Skeletal muscle tissue (tissue), 4 donors: ENCODE measurements around the gene NME2. TPM values are rescaled to one million over a fixed set of nuclear protein-coding genes. Genes with fewer than 3 reads are reported as not detected.

Source experiments
- H3K27ac ChIP-seq: one replicate; pipeline ENCODE4 v1.7.0; 2013; ENCODE audit warnings: mild to moderate bottlenecking, low read depth, low read length, inconsistent platforms
- H3K27me3 ChIP-seq, 3 donors: one replicate each; pipeline ENCODE4 v1.7.0; 2013; ENCODE audit warnings: low read length in 3 of 3; ENCODE audit not compliant: control insufficient read depth in 3 of 3, insufficient read depth in 3 of 3
- H3K36me3 ChIP-seq, 3 donors: one replicate each; pipeline ENCODE4 v1.7.0; 2013; ENCODE audit warnings: low read length in 3 of 3; ENCODE audit not compliant: control insufficient read depth in 3 of 3, insufficient read depth in 3 of 3
- H3K4me1 ChIP-seq, 3 donors: one replicate each; pipeline ENCODE4 v1.7.0; 2013; ENCODE audit warnings: low read length in 3 of 3, mild to moderate bottlenecking in 3 of 3; ENCODE audit not compliant: control insufficient read depth in 3 of 3, insufficient read depth in 3 of 3
- H3K4me3 ChIP-seq, 3 donors: one replicate each; pipeline ENCODE4 v1.7.0; 2013; ENCODE audit warnings: low read length in 3 of 3
- H3K9ac ChIP-seq, 3 donors: one replicate each; pipeline ENCODE4 v1.7.0; 2013; ENCODE audit warnings: low read length in 3 of 3, mild to moderate bottlenecking in 3 of 3, moderate library complexity in 2 of 3, low read depth in 1 of 3
- H3K9me3 ChIP-seq, 3 donors: one replicate each; pipeline ENCODE4 v1.7.0; 2013; ENCODE audit warnings: low read length in 3 of 3; ENCODE audit not compliant: control insufficient read depth in 3 of 3
- total RNA-seq: library from RNA; depleted of rRNA; stranded (reverse); fragments of >200 nt; gene quantifications from one replicate; pipeline ENCODE4 v1.2.3, GENCODE V29; 2014
- donor health status: Osteomylitis.

The NME2 gene
- total RNA-seq, 1 donor from 2014 or later: 240 TPM

DNA sequence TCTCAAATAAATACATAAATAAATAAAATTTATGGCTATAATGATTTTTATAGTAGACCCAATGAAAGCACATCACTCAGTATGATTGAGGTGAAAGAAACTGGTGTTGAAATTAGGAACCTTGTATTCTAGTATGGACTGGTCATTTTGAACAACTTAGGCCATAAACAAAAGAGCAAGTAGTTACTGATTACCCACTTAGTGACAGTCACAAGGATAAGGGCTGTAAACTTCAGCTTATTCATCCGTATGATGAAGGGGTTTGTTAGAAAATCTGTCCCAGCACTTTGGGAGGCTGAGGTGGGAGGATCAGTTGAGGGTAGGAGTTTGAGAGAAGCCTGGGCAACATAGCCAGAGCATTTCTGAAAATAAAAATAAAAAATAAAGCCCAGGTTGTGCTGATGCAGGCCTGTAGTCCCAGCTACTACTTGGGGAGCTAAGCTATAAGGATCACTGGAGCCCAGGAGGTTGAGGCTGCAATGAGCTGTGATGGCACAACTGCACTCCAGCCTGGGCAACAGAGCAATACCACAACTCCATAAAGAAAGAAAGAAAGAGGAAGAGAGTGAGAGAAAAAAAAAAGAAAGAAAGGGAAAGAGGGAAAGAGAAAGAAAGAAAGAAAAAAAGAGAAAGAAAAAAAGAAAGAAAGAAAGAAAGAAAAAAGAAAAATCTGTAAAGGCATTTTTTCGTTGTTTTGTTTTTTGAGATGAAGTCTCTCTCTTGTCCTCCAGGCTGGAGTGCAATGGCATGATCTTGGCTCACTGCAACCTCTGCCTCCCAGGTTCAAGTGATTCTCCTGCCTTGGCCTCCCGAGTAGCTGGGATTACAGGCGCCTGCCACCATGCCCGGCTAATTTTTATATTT, 41.3 kb upstream of the NME2 start:
- no peaks in the 10 kb centered on the region for H3K36me3 ChIP-seq

DNA sequence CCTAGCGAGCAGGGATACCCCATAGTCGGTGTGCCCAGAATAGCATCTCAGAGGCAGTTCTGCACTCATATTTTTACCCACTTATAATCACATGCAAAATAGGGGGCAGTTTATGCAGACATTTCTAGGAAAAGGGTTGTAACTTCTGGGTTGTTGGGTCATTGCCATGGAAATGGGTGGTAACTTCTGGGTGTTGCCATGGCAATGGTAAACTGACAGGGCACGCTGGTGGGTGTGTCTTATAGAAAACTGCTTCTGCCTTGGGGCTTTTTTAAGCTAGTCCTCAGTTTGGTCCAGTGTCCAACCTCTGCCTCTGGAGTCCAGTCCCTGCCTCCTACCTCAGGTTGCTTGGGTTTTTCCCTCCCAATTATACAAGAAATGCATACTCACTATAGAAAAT, 38.1 kb upstream of the NME2 start:
- H3K27me3 ChIP-seq: no peaks in the 10 kb centered on the region
- no peak overlapping the region for H3K9ac ChIP-seq
- H3K4me3 ChIP-seq: no peak overlapping the region
- no peaks in the 10 kb centered on the region for H3K9me3 ChIP-seq
- H3K27ac ChIP-seq: no peak overlapping the region
- H3K36me3 ChIP-seq: no peaks in the 10 kb centered on the region
- H3K4me1 ChIP-seq: peaks cover 7 to 11% (median 8%) of the 10 kb centered on the region in 3 donors

More for the DNA sequence above, 41.3 kb upstream of the NME2 start:
- Histone ChIP-seq H3K27me3 (no peaks in the 10 kb centered on the region), H3K27ac (no peak overlapping the region), H3K4me1 (peaks cover 0 to 15% (median 3%) of the 10 kb centered on the region in 3 donors), H3K9me3 (no peaks in the 10 kb centered on the region), H3K4me3 (no peak overlapping the region), H3K9ac (no peak overlapping the region)

DNA sequence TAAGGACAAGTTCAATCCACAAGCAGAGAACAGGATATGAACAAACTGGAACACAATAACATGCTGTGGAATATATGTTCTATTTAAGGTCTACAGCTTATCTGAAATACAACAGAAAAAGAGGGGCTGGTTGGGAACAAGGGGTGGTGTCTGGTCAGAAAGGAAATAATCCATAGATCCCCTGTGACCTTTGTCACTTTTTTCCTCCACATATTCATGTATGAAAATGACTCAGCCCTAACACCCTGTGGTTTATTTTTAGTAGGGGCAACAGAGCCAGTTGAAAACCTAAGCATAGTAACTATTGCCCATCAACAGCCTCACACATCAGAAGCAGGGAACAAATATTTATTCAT, 33.3 kb upstream of the NME2 start:
- H3K4me3 ChIP-seq: peak overlapping the region in 2 of 3 donors; percentile 14 to 36

DNA sequence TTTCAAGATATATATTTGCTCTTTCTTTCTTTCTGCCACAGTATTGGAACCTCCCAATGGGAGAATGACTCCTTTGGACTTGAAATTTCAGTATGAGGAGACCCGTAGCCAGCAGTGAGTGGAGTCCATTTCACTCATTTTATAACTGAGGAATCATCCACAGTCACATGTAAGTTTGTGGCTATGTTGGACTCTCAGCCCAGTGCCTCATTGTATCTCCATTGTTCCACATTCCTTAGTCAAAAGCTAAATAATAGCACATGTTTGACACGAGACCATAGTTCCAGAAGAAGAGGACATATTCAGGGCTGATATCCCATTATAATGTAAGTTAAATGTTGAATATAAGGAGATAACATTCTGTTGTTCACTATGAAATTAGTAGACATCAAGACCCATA, 32.8 kb upstream of the NME2 start:
- peak overlapping the region in 2 of 3 donors; percentile 14 to 36 for H3K4me3 ChIP-seq

More for the DNA sequence above, 33.3 kb upstream of the NME2 start:
- Histone ChIP-seq H3K27me3 (no peaks in the 10 kb centered on the region), H3K9me3 (no peaks in the 10 kb centered on the region), H3K4me1 (peaks cover 13 to 16% (median 15%) of the 10 kb centered on the region in 3 donors), H3K9ac (peak overlapping the region; percentile 51 to 69 (median 62)), H3K36me3 (no peaks in the 10 kb centered on the region), H3K27ac (peak overlapping the region; percentile 92)

DNA sequence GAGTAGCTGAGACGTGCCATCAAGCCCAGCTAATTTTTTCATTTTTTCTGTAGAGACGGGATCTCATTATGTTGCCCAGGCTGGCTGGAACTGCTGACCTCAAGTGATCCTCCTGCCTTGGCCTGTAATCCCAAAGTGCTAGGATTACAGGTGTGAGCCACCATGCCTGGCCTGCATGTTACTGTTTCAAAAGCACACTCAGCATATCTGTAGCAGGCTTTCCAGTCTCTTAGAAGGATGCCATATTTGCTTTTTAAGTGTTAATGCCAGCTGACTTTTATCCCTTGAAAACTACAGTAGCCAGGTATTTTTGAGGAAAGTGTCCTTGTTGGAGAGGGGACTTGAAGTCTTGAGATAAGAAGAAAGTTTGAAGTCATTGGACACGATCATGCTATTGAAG, 30.3 kb upstream of the NME2 start:
- Histone ChIP-seq H3K9ac (no peak overlapping the region), H3K4me1 (peaks cover 13 to 16% (median 15%) of the 10 kb centered on the region in 3 donors), H3K27me3 (no peaks in the 10 kb centered on the region), H3K27ac (no peak overlapping the region), H3K36me3 (no peaks in the 10 kb centered on the region), H3K4me3 (no peak overlapping the region), H3K9me3 (no peaks in the 10 kb centered on the region)

More for the DNA sequence above, 32.8 kb upstream of the NME2 start:
- no peaks in the 10 kb centered on the region for H3K27me3 ChIP-seq
- no peaks in the 10 kb centered on the region for H3K36me3 ChIP-seq
- H3K4me1 ChIP-seq: peaks cover 13 to 16% (median 15%) of the 10 kb centered on the region in 3 donors
- H3K27ac ChIP-seq: peak overlapping the region; percentile 92
- H3K9me3 ChIP-seq: no peaks in the 10 kb centered on the region
- H3K9ac ChIP-seq: peak overlapping the region in 2 of 3 donors; percentile 51 to 62

DNA sequence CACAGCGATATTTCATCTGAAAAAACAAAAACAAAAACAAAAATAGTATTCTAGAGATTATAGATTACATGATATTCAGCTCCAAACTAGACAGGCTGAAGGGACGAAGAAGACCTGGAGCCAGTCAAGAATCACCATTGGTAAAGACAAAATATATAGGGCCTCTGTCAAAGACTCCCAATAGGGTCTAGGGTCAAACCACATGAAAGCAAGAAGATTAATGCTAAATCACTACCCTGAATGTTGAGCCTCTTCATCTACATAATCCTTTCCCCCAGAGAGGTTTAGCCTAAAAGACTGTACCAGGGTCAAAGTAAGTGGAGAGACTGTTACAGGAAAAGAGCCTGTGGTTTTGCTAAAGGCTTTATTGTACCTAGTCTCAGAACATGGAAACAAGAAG, 23.6 kb upstream of the NME2 start:
- no peak overlapping the region for H3K27ac ChIP-seq
- H3K4me3 ChIP-seq: no peak overlapping the region
- no peaks in the 10 kb centered on the region for H3K36me3 ChIP-seq
- no peaks in the 10 kb centered on the region for H3K4me1 ChIP-seq
- H3K9me3 ChIP-seq: no peaks in the 10 kb centered on the region
- no peak overlapping the region for H3K9ac ChIP-seq
- no peaks in the 10 kb centered on the region for H3K27me3 ChIP-seq

DNA sequence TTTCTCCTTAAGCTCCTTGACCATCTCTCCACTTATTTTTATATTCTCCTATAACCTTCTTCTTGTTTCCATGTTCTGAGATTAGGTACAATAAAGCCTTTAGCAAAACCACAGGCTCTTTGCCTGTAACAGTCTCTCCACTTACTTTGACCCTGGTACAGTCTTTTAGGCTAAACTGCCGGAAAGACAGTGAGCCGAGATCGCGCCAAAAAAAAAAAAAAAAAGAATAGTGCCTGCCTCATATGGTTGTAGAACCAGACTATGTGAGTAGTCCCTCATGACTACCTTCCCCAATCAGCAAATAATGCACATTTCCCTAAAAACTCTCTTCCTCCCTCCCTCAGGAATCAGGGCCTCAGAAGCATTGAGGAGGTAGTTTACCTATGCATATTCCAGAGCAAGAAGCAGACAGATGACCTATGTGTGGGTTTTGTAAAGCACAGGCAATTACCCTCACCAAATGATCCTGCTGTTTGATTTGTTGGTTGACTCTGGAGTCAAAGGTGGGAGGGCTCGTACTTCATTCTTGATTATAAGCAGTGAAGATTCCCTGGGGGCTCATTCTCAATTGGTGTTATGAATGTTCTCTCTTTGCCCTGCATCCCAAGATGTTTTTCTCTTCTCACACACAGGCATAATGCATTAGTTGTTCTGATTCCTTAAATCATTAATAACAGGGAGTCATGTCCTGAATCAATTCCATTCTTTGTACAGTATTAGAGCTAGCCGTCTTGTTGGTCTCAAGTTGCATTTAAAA, 21.8 kb upstream of the NME2 start:
- H3K36me3 ChIP-seq: no peaks in the 10 kb centered on the region
- H3K4me3 ChIP-seq: no peak overlapping the region
- H3K9ac ChIP-seq: no peak overlapping the region
- no peaks in the 10 kb centered on the region for H3K4me1 ChIP-seq
- no peak overlapping the region for H3K27ac ChIP-seq
- no peaks in the 10 kb centered on the region for H3K27me3 ChIP-seq
- no peaks in the 10 kb centered on the region for H3K9me3 ChIP-seq

DNA sequence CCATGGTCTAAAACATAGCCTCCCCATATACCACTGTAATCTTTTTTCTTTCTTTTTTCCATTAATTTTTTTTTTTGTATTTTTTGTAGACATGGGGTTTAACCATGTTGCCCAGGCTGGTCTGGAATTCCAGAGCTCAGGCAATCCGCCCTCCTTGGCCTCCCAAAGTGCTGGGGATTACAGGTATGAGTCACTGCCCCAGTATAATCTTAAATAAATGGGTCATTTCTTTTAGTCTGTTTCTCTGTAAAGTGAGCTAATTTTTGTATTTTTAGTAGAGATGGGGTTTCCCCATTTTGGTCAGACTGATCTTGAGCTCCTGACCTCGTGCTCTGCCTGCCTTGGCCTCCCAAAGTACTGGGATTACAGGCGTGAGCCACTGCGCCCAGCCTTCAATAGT, 18.6 kb upstream of the NME2 start:
- Histone ChIP-seq H3K4me3 (no peak overlapping the region), H3K36me3 (no peaks in the 10 kb centered on the region), H3K27me3 (no peaks in the 10 kb centered on the region), H3K27ac (no peak overlapping the region), H3K4me1 (peaks cover 0 to 1% (median 0%) of the 10 kb centered on the region in 3 donors), H3K9me3 (no peaks in the 10 kb centered on the region), H3K9ac (no peak overlapping the region)

DNA sequence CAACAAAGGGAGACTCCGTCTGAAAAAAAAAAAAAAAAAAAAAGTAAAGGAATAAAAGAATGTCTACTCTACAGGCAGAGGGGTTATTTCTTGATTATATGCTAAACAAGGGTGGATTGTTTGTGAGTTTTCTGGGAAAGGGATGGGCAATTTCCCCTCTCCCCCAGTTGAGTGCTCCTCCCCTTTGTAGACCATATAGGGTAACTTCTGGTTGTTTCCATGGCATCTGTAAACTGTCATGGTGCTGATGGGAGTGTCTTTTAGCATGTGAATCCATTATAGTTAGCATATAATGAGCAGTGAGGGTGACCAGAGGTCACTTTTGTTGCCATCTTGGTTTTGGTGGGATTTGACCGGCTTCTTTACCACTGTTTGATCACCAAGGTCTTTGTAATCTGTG, 17.0 kb upstream of the NME2 start:
- peaks cover 5 to 11% (median 7%) of the 10 kb centered on the region in 3 donors for H3K4me1 ChIP-seq
- no peak overlapping the region for H3K27ac ChIP-seq
- no peak overlapping the region for H3K4me3 ChIP-seq
- H3K27me3 ChIP-seq: no peaks in the 10 kb centered on the region
- no peak overlapping the region for H3K9ac ChIP-seq
- H3K9me3 ChIP-seq: no peaks in the 10 kb centered on the region
- no peaks in the 10 kb centered on the region for H3K36me3 ChIP-seq

DNA sequence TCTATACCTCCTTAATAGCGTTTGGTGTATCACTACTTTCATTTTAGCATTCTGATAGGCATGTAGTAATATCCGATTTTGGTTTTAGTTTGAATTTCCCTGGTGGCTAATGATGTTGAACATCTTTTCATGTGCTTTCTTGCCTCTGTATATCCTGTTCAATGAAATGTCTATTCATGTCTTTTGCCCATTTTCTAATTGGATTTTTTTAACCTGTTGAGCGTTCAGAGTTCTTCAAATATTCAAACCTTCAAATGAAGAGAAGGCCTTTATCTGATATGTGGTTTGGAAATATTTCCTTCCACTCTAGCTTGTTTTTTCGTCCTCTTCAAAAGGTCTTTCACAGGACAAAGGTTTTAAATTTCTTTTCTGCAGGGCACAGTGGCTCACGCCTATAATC, 15.3 kb upstream of the NME2 start:
- no peaks in the 10 kb centered on the region for H3K9me3 ChIP-seq
- no peak overlapping the region for H3K27ac ChIP-seq
- H3K36me3 ChIP-seq: peaks cover 0 to 6% (median 0%) of the 10 kb centered on the region in 3 donors
- no peak overlapping the region for H3K9ac ChIP-seq
- peaks cover 9 to 16% (median 15%) of the 10 kb centered on the region in 3 donors for H3K4me1 ChIP-seq
- no peak overlapping the region for H3K4me3 ChIP-seq
- H3K27me3 ChIP-seq: no peaks in the 10 kb centered on the region
